Mesodermal cell (in vitro differentiated cells): ENCODE results near the gene USP44.
"Not testable (repeated sequence)": the region's sequence is repeated elsewhere in the genome, so short reads cannot be mapped to it uniquely, and the experiment has no call there.

Source experiments
- H3K27ac ChIP-seq: 2 replicates; pipeline ENCODE4 v1.7.0; 2013; ENCODE audit warnings: mild to moderate bottlenecking, low read depth, low read length, moderate library complexity; ENCODE audit not compliant: severe bottlenecking
- H3K36me3 ChIP-seq: 2 replicates; pipeline ENCODE4 v1.7.1; 2013; ENCODE audit warnings: mild to moderate bottlenecking, low read length, moderate library complexity; ENCODE audit not compliant: control insufficient read depth, insufficient read depth
- H3K4me1 ChIP-seq: one replicate; pipeline ENCODE4 v1.7.1; 2013; ENCODE audit warnings: mild to moderate bottlenecking, low read length; ENCODE audit not compliant: insufficient read depth, control insufficient read depth, poor library complexity, severe bottlenecking
- H3K4me3 ChIP-seq: 2 replicates; pipeline ENCODE4 v1.7.0; 2013; ENCODE audit warnings: low read length, control low read depth, mild to moderate bottlenecking; ENCODE audit not compliant: insufficient read depth, poor library complexity, severe bottlenecking; ENCODE audit errors: extremely low read depth
- H3K9me3 ChIP-seq: 2 replicates; pipeline ENCODE4 v1.7.1; 2013; ENCODE audit warnings: mild to moderate bottlenecking, low read length, moderate library complexity; ENCODE audit not compliant: control insufficient read depth
- WGBS, 2 experiments: methylation state at CpG; one replicate each; pipeline ENCODE4 v1.1.5; 2013; ENCODE audit warnings: missing lambda C conversion rate in 2 of 2; ENCODE audit not compliant: insufficient coverage in 2 of 2; 5-methylcytosine and 5-hydroxymethylcytosine counted together

Gene USP44

DNA sequence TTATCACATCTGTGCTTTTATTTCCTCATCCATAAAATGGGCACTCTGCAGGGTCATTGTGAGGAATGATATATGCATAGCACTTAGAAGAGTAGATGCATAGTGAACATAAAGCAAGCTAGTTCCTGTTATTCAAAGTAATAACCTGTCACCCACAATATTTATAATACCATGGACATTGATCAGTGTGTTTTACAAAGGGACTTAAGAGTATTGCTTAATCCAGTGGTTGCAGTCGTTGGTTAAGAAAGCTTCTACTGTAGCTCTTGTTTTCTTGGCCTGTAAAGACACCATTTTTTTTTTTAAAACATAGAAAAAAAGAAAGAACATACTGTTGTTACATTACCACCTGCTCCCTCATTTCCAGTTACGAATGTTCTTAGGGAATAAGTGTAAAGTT is 64.3 kb downstream of the USP44 start:
- peaks cover 72% of the 10 kb centered on the region for H3K36me3 ChIP-seq
- no peaks in the 10 kb centered on the region for H3K9me3 ChIP-seq

DNA sequence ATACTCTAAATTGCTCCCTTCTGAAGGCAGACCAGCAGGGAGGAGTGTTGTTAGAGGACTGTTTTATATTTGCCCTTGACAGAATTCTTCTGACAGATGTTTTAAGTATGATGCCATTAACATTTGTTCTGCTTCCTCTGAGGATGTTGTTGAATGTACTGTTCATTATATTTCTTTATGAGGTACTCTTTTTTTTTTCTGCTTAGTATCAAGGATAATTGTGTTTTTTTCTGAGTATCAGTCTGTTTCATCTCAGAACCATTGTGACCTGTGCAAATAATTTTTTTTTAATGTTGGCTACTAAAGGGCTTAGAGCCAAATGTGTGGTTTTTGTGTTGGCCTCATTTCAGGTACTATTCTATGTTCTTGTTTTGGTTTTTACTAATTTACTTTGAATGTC is 66.8 kb downstream of the USP44 start:
- no peak overlapping the region for H3K27ac ChIP-seq
- no peaks in the 10 kb centered on the region for H3K9me3 ChIP-seq
- H3K4me3 ChIP-seq: no peak overlapping the region
- H3K36me3 ChIP-seq: peaks cover 62% of the 10 kb centered on the region
- H3K4me1 ChIP-seq: peaks cover 4% of the 10 kb centered on the region

More for the DNA sequence above, 64.3 kb downstream of the USP44 start:
- no CpG with 5 or more reads among the region's 2 CpGs for WGBS, 2 experiments
- Histone ChIP-seq H3K4me1 (no peaks in the 10 kb centered on the region), H3K4me3 (no peak overlapping the region), H3K27ac (no peak overlapping the region)

DNA sequence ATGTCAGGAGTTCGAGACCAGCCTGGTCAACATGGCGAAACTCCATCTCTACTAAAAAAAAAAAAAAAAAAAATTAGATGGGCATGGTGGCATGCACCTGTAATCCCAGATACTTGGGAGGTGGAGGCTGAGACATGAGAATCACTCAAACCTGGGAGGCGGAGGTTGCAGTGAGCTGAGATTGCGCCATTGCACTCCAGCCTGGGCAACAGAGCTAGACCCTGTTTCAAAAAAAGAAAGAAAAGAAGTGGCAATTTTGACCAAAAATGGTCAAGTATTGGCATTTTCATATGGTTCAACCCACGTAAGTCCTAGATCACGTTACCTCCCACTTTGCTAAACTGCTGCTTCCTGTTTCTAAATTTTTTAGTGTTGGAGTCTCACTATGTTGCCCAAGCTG is 68.7 kb downstream of the USP44 start:
- H3K9me3 ChIP-seq, H3K27ac ChIP-seq, H3K4me3 ChIP-seq, H3K4me1 ChIP-seq: not testable (repeated sequence)
- peaks cover 72% of the 10 kb centered on the region for H3K36me3 ChIP-seq
- 96 to 98% methylated on average over 4 of the region's 6 CpGs for WGBS, 2 experiments

DNA sequence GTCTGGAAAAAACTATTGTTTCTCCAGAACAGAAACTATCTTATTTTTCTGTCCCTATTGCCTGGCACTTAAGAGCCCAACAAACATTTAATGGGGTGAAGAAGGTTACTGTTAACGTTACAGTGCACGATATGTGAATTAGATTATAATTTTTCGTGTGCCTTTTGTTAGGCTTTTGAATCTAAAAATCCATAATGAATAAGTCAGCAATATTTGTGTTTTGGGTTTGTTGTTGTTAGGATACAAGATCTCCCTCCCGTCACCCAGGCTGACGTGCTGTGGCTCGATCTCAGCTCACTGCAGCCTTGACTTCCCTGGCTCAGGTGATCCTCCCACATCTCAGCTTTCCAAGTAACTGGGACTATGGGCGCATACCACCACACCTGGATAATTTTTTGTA is 69.4 kb downstream of the USP44 start:
- H3K4me3 ChIP-seq: no peak overlapping the region
- peaks cover 4% of the 10 kb centered on the region for H3K4me1 ChIP-seq
- no peak overlapping the region for H3K27ac ChIP-seq
- peaks cover 75% of the 10 kb centered on the region for H3K36me3 ChIP-seq
- WGBS, 2 experiments: 96 to 97% methylated on average over 4 to 6 of the region's 7 CpGs
- no peaks in the 10 kb centered on the region for H3K9me3 ChIP-seq

DNA sequence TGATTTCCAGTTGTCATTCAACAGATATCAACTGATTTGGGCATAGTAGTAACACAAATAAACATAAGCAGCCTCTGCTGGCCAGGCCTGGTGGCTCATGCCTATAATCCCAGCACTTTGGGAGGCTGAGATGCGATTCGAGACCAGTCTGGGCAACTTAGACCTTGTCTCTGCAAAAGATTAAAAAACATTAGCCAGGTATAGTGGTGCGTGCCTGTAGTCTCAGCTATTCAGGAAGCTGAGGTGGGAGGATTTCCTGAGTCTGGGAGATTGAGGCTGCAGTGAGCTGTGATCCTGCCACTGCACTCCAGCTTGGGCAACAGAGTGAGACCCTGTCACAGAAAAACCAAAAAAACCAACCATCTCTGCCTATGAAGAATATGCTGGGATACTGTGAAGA is 70.2 kb downstream of the USP44 start:
- 100% methylated on average over 2 of the region's 3 CpGs for WGBS, 2 experiments
- peaks cover 73% of the 10 kb centered on the region for H3K36me3 ChIP-seq
- H3K4me3 ChIP-seq: no peak overlapping the region
- H3K4me1 ChIP-seq: peaks cover 4% of the 10 kb centered on the region
- no peaks in the 10 kb centered on the region for H3K9me3 ChIP-seq
- H3K27ac ChIP-seq: no peak overlapping the region

DNA sequence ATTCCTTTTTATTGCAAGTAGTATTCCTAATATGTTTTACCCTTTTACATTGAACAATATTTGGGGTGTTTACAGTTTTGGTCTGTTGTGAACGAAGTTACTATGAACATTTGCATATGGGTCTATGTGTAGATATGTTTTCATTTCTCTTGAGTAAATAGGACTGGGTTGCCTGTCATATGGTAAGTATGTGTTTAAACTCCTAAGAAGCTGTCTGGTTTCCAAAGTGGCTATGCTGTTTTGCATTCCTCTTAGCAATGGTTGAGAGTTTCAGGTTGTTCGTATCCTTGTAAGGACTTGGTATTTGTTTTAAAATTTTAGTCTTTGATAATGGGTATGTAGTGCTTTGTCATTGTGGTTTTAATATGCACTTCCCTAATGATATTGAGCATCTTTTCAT is 71.0 kb downstream of the USP44 start:
- peaks cover 4% of the 10 kb centered on the region for H3K4me1 ChIP-seq
- H3K27ac ChIP-seq: no peak overlapping the region
- no peak overlapping the region for H3K4me3 ChIP-seq
- peaks cover 74% of the 10 kb centered on the region for H3K36me3 ChIP-seq
- WGBS, 2 experiments: 100% methylated on average over 1 to 2 of the region's 2 CpGs
- no peaks in the 10 kb centered on the region for H3K9me3 ChIP-seq

DNA sequence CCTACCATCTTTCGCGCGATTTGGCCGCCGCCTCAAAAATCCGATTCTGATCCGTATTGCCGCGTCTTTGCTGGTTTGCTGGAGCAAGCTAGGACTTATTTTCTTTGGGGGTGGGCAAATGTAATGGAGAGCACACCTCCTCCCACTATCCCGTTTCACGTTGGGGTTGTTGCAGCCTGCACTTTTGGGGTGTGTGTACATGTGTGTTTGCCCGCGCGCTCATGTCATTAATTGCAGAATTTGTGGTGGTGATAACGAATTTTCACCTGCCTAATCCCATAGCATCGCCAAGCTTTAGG is 76.7 kb downstream of the USP44 start:
- peak overlapping the region; percentile 91 for H3K27ac ChIP-seq
- WGBS, 2 experiments: 0 to 1% methylated on average over 6 to 10 of the region's 16 CpGs
- peak overlapping the region; percentile 99 for H3K4me3 ChIP-seq
- peaks cover 39% of the 10 kb centered on the region for H3K36me3 ChIP-seq
- no peaks in the 10 kb centered on the region for H3K4me1 ChIP-seq
- H3K9me3 ChIP-seq: no peaks in the 10 kb centered on the region

DNA sequence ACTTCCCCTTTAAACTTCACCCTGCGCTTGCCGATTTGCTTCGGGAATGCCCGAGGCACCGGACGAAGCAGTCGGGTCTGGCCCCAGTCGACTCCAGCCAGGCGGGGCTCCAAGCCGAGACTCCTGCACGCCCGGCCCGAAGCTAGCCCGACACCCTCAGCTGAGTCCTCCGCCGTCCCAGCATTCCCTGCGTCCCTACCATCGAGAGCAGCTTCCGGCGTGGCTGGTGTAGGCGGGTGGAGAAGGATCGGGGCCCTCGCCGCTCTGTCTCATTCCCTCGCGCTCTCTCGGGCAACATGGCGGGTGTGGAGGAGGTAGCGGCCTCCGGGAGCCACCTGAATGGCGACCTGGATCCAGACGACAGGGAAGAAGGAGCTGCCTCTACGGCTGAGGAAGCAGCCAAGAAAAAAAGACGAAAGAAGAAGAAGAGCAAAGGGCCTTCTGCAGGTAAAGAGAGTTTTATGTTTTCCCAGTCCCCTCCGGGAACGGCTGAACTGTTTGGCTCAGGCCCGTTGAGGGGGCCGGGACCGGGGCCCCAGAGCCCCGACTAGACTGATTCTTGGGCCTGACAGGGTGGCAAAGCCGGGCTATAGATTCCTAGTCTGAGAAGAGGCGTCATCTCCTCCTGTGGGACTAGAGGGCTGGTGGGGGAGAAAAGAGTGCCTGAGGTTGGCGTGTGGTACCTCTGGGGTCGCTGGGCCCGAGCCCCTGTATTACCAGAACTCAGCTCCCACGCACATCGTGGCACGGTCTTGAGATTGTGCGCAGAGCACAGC is 77.2 kb downstream of the USP44 start, which contains the start of gene METAP2:
TSS of gene METAP2 (plus strand) at position 269 of the 776 bp plus-strand sequence. CDS start at position 297, 28 bp downstream.
- H3K4me1 ChIP-seq: no peaks in the 10 kb centered on the region
- H3K4me3 ChIP-seq: peak within 1 kb of the TSS; percentile 99
- H3K36me3 ChIP-seq: peaks cover 34% of the 10 kb centered on the region
- 0% methylated on average over 35 to 46 of the region's 49 CpGs for WGBS, 2 experiments
- H3K27ac ChIP-seq: peak within 1 kb of the TSS; percentile 91
- H3K9me3 ChIP-seq: no peaks in the 10 kb centered on the region

DNA sequence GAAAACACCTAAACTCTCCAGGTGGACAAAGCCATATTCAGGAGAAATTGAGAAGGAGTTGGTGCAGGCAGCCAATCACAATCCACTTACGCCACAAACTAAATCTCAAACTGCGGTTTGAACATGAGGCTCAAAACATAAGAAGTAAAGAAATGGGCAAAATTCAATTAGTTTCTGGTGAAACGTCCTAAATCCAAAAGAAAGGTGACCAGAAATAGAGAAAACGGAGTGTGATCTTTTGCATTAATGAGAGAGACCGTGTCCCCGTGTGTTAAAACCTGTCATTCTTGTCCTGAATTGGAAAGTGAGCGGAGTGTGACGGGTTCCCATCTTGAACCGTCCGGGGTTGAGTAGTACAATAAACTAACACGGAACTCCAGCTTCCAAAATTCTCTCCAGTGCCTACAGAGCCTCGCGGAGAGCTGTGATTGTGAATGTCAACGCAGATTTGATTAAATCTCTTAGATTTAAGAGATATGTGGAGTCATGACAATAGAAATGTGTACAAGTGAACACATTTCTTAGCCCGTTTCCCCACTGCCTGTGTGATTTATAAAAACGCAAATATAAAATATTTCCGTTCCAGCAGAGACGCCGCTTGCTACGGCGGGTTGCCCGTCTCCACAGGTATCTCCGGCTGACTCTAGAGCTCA is 77.9 kb downstream of the USP44 start:
- peak overlapping the region; percentile 91 for H3K27ac ChIP-seq
- WGBS, 2 experiments: 1 to 2% methylated on average over 10 to 13 of the region's 23 CpGs
- H3K4me3 ChIP-seq: peak overlapping the region; percentile 99
- H3K4me1 ChIP-seq: no peaks in the 10 kb centered on the region
- no peaks in the 10 kb centered on the region for H3K9me3 ChIP-seq
- H3K36me3 ChIP-seq: peaks cover 27% of the 10 kb centered on the region

DNA sequence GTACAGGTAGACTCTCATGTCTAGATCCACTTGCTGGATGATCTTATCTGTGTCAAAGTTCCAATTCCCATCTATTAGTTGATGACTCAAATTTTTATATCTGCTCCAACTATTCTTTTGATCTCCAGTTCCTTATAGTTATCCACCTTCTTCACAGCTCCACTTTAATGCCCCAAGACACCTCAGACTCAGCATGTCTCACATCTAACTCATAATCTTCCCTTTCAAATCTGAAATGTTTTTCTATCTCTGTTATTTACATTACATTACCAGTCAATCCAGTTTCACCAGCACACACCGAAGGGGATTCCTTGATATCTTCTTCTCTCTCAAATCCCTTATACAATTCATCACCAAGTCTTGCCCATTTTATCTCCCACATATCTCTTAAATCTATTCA is 81.0 kb downstream of the USP44 start:
- 86 to 100% methylated on average over 1 of the region's 1 CpG for WGBS, 2 experiments
- H3K4me3 ChIP-seq: no peak overlapping the region
- H3K9me3 ChIP-seq: no peaks in the 10 kb centered on the region
- no peaks in the 10 kb centered on the region for H3K4me1 ChIP-seq
- H3K27ac ChIP-seq: no peak overlapping the region
- H3K36me3 ChIP-seq: no peaks in the 10 kb centered on the region
